Stimulated activated CD4-positive, alpha-beta T cell treated with anti-CD3 and anti-CD28 coated beads, Interleukin-2, amount 100 ng/mL, for 24 hours (primary cell): ENCODE measurements around the gene TLR9.
"Not testable (repeated sequence)": the region's sequence is repeated elsewhere in the genome, so short reads cannot be mapped to it uniquely, and the experiment has no call there.

ENCODE experiments used
- DNase-seq, 2 donors: peaks; one replicate each; pipeline ENCODE4 v3.0.0-alpha.2; 2020

Gene TLR9, protein sequence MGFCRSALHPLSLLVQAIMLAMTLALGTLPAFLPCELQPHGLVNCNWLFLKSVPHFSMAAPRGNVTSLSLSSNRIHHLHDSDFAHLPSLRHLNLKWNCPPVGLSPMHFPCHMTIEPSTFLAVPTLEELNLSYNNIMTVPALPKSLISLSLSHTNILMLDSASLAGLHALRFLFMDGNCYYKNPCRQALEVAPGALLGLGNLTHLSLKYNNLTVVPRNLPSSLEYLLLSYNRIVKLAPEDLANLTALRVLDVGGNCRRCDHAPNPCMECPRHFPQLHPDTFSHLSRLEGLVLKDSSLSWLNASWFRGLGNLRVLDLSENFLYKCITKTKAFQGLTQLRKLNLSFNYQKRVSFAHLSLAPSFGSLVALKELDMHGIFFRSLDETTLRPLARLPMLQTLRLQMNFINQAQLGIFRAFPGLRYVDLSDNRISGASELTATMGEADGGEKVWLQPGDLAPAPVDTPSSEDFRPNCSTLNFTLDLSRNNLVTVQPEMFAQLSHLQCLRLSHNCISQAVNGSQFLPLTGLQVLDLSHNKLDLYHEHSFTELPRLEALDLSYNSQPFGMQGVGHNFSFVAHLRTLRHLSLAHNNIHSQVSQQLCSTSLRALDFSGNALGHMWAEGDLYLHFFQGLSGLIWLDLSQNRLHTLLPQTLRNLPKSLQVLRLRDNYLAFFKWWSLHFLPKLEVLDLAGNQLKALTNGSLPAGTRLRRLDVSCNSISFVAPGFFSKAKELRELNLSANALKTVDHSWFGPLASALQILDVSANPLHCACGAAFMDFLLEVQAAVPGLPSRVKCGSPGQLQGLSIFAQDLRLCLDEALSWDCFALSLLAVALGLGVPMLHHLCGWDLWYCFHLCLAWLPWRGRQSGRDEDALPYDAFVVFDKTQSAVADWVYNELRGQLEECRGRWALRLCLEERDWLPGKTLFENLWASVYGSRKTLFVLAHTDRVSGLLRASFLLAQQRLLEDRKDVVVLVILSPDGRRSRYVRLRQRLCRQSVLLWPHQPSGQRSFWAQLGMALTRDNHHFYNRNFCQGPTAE

DNA sequence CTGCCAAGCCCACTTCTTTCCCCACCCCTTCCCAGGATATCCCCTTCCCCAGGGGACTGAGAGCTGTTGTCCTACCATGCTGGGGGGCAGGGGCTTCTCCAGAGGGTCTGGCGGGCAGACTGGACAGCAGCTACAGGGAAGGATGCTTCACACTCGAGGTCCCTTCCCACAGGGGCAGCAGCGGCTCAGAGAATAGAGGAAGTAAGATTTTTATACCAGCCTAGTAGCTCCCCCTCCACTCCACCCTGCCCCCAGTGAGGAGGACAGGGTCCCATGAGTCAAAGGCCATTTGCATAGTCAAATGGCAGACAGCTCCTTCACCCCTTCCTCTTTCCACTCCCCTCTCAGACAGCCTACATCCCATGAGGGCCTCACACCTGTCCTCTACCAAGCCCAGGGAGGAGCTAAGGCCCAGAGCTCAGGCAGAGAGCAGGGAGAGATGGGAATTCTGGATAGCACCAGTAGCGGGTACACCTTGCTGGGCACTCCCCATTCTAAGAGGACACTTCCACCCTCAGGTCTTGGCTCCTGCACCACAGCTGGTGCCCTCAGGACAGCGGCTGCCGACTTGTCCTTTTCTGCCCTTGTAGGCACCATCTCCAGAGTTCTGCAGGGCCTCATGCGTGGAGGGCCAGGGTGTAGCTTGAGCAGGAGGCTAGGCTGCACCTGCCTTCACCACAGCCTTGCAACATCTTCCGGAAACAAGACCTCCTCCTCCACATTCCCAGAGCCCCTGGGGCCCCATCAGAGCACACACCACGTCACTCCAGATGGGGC, at the start of gene TLR9:
Gene TLR9 (minus strand): TSS at position 194 of the 777 bp plus-strand sequence. CDS start 116 bp downstream, at position 78.
- DNase-seq = no peak

DNA sequence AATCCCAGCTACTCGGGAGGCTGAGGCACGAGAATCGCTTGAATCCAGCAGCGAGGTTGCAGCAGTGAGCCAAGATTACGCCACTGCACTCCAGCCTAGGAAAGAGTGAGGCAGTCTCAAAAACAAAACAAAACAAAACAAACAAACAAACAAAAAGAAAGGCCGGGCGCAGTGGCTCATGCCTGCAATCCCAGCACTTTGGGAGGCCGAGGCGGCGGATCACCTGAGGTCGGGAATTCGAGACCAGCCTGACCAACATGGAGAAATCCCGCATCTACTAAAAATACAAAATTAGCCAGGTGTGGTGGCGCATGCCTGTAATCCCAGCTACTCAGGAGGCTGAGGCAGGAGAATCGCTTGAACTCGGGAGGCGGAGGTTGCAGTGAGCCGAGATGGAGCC, 49.3 kb upstream of the TLR9 start:
- not testable (repeated sequence) for DNase-seq

DNA sequence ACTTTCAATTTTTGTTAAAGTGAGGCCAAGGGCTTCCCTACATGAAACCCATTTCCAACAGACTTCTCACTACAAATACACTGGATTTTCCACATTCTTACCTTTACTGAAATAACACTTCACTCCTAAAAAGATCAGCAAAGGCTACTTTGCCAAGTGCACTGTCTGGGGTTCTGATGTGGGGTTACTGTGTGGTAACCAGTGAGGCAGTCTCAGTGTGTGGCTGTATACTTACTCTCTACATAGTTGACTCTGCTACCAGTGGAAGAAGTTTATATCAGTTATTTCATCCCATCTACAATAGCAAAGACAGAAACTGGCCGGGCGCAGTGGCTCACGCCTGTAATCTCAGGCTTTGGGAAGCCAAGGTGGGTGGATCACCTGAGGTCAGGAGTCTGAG, 47.4 kb upstream of the TLR9 start:
- DNase-seq = no peak

DNA sequence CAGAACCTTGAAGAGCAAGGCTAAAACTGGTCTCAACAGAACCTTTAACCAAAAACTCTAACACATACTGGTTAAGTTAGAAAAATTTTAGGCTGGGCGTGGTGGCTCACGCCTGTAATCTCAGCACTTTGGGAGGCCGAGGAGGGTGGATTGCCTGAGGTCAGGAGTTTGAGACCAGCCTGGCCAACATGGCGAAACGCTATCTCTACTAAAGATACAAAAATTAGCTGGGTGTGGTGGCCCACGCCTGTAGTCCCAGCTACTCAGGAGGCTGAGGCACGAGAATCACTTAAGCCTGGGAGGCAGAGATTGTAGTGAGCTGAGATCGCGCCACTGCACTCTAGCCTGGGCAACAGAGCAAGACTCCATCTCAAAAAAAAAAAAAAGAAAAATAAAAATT, 46.7 kb upstream of the TLR9 start:
- not testable (repeated sequence) for DNase-seq

DNA sequence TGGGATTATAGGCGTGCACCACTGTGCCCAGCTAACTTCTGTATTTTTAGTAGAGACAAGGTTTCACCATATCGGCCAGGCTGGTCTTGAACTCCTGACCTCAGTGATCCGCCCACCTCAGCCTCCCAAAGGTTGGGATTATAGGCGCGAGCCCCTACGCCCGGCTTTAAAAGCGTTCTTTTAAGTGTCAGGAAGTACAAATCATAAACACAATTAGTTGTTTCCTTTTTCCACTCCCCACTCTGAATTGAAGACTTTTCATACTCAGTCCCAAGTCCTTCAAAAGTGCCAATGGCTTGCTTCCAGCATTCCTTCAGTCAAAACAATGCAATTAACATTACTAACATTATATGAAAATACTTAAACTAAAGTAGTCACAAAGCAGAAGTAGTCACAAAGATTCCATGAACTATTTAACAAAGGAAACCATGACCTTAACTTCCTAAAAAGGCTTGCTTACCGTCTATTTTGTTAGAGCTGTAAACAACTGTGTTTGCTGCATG, 44.9 kb upstream of the TLR9 start:
- DNase-seq = no peak

DNA sequence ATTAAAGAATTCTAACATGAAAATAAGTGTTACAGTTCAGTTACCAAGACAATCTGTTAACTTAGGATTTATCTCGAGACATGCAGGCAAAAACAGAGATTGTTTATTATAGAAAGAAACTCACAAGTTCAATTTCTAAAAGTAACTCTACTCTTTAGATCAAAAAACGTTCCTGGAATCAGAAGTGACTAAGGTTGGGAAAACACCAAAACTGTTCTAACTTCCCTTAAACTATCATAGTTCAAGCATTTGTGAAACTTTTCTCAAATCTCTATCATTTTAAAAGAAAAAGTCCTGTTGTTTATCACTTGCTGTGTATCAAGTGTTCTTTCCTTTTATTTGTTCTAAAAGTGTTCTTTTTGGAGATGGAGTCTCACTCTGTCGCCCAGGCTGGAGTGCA, 44.3 kb upstream of the TLR9 start:
- DNase-seq = no peak

DNA sequence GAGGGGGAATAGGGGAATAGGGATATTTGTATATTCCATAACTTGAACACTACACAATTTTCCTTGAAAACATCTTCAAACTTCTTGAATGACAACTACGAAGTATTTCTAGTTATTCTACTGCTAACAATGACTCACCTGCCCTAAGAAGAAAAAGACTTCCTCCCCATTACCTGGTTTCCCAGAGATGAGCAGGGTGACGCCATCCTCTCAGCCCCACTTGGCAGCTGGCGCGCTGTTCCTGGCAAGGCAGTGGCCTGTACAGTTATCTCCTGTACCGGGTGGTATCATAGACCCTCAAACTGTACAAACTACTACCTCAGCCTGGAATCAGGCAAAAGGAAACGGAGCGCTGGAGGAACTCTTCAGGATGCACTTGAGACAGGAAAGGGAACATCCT, 42.6 kb upstream of the TLR9 start:
- DNase-seq = peak in 1 of 2 donors; percentile 58

DNA sequence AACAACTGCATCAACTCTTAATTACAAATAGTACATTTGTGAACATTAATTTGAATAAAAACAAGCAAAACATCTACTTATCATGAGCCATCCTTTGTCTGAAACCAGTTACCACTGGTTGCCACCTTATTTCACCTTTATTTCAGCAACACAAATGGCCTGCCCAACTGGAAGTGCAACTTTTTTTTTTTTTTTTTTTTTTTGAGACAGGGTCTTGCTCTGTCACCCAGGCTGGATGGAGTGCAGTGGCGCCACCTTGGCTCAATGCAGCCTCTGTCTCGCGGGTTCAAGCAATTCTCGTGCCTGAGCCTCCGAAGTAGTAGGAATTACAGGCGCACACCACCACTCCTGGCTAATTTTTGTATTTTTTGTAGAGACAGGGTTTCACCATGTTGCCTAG, 39.9 kb upstream of the TLR9 start:
- DNase-seq = no peak

DNA sequence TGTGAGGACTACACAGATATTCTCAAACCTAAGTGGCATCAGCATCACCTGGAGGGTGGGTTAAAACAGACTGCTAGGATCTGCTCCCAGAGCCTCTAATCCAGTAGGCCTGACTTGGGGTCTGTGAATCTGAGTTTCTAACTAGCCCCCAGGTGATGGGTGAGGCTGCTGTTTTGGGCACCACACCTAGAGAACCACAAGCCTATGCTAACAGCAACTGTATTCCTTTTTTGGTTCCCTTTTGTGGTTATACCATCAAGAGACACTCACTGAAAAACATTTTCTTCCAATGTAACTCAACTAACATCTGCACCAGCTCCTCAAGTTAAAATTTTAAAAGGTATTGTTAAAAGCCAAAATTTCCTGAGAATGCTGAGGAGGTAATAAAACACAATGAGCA, 37.0 kb upstream of the TLR9 start:
- no peak for DNase-seq

DNA sequence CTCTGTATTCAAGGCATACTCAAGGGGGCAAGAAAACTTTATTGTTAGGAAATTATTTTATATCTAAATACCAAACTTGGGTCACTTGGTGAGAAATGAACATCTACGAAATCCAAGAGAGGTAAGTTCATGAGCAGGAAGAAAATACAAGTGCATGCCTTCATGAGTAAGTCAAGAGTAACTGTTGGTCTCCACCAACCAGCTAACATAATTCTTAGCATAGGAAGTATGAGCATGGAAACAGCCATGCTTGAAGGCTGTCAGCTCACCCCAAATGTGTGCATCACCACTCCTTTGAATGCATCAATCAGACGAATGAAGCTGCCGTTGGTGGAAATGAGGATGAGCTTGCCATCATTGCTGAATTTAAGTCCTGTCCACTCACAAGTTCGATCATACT, 34.0 kb upstream of the TLR9 start:
- no peak for DNase-seq

DNA sequence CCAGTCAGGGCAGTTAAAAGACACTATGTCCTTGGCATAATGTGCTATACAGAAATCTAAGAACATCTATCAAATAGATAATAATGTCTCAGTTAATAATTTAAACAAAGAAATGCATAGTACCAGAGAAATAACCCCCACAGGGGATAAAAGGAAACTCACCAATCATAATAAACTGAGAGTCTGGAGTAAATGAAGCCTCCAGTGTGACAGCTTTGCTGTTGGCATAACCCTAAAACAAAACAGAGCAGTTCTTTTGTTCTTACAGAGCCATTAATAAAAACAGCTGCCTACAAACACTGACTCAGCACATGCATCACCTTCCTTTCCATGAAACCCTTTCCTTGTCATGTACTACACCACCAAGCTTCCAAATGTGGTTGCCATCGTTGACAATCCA, 33.6 kb upstream of the TLR9 start:
- DNase-seq = no peak

DNA sequence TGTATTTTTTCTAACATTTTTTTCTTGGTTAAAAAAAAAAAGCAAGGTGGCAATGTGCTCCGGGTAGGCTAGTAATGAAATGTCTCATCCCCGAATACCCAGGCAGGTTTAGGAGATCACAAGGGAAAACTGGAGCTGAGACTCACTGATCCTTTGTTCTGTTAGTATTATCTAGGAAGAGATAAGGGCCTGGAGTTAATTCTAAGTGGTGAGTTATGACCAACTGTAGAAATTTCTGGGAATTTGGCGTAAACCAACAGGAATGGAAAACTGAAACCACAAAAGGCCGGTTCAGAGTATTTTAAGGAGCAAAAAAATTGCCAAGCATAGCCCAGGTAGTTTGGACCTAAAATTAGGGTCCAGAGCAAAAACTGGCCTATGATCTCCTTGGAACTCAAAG, 32.5 kb upstream of the TLR9 start:
- DNase-seq = no peak

DNA sequence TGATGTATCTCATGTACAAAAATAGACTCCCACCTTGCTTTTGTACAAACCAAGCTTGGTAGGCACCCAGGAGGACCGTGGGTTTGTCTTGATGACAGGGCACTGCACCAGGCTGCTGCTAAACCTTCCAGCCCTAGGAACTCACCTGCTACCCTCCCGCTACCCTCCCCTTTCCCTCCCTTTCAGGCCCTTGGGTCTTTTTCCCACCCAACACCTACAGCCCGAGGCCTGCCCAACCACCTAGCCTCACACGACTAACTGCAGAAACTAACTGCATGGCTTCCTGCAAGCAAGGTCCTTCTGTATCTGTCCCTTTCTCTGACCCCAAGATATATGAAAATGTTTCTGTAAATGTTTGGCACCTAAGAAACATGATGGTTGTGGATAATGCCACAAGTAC, 31.2 kb upstream of the TLR9 start:
- no peak for DNase-seq

DNA sequence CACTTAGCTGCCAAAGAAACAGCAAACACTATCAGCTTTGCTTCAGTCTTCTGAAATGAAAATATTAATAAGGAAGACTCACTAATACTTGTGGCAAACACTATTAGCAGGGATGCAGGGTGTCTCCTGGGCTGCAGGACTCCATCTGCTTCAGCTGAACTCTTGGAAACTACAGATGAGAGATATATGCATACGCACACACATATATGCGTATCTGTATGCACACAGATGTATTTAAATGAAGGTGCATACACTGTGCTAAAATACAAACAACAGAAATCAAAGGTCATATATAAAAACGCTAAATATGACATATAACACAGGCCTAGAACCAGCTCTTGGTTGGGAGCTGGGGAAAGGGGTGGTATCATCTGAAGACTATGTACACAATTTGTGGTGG, 30.7 kb upstream of the TLR9 start:
- DNase-seq = no peak

DNA sequence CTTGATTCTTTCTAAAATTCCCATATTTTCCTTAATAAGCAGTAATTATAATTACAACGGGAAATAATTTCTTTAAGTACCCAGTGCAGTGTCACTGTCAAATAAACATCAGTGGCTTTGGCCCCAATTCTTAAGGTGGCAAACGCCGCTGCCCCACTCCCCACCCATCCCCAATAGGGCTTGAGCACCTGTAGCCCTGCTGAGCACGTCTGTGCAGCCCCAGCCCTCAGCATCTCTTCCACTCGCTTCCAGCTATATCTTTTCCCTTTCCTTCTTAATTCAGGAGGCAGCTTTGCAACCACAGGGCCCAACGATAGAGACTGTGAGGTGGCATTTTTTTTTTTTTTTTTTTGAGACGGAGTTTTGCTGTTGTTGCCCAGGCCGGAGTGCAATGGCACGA, 29.2 kb upstream of the TLR9 start:
- no peak for DNase-seq

DNA sequence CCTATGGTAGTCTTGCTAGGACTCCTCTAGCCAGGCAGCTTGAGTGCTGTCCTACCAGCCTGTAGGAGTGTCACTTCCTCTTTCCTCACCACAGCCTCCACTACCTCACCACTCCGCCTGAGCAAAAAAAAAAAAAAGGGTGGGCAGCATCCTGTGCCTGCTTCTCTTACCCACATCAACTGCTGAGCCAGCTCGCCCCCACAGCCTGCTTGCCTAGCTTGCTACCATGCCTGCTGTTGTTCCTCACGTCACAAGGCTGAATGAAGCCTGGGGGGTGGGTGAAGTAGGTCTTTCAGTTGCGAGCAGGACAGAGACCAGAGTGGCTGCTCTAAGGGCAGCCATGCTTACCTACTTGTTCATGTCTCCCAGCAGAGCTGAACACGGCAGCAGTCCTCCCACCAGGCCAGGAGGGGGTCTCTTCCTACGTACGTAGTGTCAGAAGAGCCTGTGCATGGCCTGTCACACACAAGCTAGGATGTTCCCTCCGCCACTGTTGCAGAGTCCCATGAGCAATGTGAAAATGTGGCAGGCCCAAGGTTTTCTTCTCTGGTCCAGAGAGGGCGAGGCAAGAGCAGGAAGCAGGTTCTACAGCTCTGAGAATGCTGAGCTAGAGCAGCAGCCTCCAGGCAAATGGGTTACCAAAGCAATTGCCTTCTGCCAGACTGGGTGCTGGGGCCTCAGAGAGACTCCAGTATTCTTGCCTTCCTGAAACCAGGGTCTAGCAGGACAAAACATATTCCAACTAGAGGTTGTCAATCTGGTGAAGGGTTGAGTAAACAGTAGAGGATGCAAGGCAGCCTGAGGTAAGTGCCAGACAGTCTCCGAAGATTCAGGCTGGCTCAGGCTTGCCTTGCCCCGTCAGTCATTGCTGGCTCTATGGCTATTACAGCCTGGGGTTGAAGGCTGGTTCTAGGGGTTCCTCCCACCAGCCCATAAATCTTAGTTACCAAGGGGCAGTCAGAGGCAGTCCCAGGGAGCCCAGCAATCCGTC, 28.2 kb upstream of the TLR9 start:
- DNase-seq = peak; percentile 80 to 82

DNA sequence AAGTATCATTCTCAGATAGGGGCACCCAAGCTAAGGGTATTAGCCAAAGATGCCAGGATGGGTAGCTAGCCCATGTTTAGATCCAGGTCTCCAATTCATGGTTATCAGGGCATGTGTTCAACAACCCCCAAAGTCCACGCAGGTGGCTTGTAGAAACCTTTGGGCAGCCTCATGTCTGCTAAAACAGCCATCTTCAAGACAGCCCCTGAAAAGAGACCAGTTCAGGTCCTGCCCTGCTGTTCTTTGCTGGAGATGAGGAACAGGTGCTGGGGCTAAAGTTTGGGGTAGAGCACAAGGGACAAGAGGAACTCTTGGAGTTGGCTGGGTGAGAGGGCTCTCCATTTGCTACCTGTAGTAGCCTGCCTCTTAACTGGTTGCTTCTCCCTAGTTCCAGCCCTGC, 24.7 kb upstream of the TLR9 start:
- DNase-seq = no peak

DNA sequence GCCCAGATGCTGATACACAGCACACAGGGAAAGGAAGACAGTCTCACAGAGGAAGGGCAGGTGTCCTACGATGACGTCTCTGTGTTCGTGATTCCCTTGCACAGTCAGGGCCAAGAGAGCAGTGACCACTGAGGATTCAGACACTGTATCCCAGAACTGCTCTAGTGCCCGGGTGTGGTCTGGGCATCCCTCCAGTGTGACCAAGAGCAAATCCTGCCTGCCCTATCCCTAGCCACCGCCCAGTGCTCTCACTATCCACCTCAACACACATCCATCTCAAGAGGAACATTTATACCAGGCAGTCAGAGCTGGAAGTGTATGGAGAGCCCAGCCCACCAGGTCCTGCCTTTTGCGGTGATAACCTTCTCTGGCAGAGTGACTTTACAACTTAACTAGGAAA, 24.2 kb upstream of the TLR9 start:
- DNase-seq = no peak

DNA sequence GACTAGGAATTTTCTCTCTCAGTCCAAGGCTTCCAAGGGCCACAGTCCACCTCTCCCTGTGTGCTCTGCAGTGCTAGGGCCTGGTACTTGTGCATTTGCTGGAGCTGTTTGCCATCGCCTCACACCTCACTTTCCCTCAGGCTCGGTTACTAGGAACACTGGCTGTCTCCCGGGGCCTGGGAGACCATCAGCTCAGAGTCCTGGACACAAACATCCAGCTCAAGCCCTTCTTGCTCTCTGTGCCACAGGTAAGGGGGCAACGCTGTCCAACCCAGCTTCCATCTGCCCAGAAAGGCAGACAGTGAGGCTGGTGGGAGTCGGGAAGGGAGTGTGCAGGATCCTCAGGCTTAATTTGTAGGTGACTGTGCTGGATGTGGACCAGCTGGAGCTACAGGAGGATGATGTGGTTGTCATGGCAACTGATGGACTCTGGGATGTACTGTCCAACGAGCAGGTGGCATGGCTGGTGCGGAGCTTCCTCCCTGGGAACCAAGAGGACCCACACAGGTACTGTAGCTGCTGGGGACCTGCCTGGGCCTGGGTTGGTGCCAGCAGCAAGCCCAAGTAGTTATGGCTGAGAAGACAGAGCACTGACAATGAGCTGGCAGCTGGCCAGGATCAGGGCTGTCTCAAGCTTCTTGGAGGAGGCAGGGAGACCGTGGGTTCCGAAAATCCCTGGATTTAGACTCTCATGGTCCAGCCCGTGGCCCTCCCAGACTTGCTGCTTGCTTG, 23.5 kb upstream of the TLR9 start:
- DNase-seq = no peak

DNA sequence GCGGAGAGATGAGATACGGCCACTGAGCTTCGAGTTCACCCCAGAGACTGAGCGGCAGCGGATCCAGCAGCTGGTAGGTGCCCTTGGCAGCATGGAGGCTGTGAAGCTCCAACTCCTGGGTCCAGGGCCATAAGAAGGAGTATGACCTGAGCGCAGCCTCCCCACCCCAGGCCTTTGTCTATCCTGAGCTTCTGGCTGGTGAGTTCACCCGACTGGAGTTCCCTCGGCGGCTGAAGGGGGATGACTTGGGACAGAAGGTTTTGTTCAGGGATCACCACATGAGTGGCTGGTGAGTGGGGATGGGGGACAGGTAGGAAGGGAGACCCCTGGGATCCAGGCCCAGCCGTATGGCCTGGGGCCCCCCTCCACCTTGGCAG, 22.7 kb upstream of the TLR9 start:
- peak in 1 of 2 donors; percentile 4 for DNase-seq
